Measurements from ENCODE around the gene AATK.

- TF ChIP-seq CTCF (conservative IDR thresholded peaks at IDR 0.05; ENCODE audit: low read depth in 2 of 2) (no peak), POLR2AphosphoS5 (IDR thresholded peaks at IDR 0.05; ENCODE audit: low read depth) (no peak), REST (IDR thresholded peaks at IDR 0.05; ENCODE audit: unreplicated experiment) (no peak), ETS1 (IDR thresholded peaks at IDR 0.05) (no peak), EZH2 (IDR thresholded peaks at IDR 0.05; ENCODE audit: low read depth, unreplicated experiment) (no peak), CREB1 (CRISPR knock-in tag; IDR thresholded peaks at IDR 0.05; ENCODE audit: low read depth) (no peak), JUNB (IDR thresholded peaks at IDR 0.05; ENCODE audit: unreplicated experiment) (no peak), EZH2phosphoT487 (IDR thresholded peaks at IDR 0.05; ENCODE audit: unreplicated experiment) (no peak), NANOG (IDR thresholded peaks at IDR 0.05; ENCODE audit: borderline replicate concordance) (no peak), ZNF114 (CRISPR knock-in tag; IDR thresholded peaks at IDR 0.05) (no peak), ZNF462 (CRISPR knock-in tag; IDR thresholded peaks at IDR 0.05) (no peak)
Observed at GRCh38 chr17:81183316-81183715, 17.3 kb upstream of the AATK start.

Data from GM23338 (cell line).